CD4-positive, alpha-beta T cell treated with Interleukin-6 at 100 ng/mL for 8 hours (primary cell): ENCODE results near the gene RPL37A.

Source experiments
- DNase-seq: peaks from one replicate; pipeline ENCODE4 v3.0.0-alpha.2; 2020; ENCODE audit warnings: mixed read lengths, low spot score

The RPL37A gene

DNA sequence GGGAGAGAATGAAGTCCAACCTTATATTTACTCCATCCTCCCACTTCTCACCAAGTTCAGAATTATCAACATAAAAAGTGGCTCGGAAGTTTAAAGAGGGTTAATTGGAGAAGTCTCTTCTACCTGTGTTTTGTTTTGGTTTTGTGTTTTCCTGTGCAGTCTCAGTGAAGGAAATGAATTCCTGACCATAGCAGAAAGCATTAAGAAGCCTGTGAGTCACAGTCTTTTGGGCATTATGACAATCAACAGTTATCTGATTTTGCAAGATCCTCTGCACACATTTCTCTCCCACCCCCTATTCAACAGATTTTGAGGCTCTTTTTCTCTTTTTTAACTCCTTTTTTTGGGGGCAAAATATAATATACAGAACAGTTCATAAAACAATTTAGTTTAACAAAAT lies 8.6 kb upstream of the RPL37A start:
- DNase-seq, result no peak

DNA sequence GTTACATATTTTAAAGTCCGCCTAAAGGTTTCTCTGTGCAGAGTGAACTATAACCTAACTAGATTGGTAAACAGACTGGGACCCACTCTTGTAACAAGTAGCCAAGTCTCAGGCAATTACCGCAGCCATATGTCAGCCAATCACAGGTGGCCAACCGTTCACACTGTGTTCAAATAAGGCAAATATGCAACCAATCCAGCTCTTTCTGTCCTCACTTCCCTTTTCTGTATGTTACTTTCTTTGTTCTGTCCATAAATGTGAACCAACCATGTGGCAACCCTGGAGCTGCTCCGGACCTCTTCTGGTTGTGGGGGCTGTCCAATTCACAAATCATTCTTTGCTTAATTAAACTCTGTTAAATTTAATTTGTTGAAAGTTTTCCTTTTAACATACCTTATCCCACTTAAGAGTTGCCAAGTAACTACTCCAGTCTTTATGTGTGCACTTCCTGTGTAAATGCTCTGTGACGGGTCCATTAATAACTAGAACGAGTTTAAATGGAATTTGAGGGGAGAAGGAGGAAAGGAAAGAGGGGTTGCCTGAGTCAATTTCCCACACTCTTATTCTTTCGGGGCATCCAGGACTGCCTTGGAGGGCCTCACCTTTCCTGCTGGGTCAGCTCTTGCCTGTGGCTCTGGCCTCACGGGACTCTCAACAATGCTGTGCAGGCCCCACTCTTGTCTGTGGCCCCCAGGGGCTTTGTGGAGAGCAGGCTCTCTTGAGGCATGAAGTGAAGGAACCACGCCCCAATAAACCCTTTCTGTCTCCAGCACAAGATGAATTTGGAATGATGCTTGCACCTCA lies 6.6 kb upstream of the RPL37A start:
- DNase-seq, result no peak

- no peak for DNase-seq
These were observed 5.9 kb upstream of the RPL37A start for GRCh38 chr2:216492597-216493333.

DNA sequence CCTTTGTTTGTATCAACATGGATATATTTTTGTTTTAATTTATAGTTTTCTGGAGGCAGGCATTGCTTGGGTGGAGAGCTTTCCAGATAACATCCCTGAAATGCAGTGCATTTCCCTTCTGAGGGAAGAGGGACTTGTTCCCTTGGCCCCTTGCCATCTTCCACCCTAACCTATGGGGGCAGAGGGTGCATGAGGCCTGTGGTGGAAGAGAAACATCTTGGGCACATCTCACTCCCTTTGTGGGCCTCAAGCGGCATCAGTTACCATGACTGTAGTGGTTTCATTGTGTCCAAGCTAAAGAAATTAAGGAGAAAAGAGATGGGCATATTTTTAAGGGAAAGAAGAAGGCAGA lies 5.3 kb upstream of the RPL37A start:
- DNase-seq, result no peak

- no peak for DNase-seq
These were observed 3.0 kb upstream of the RPL37A start for GRCh38 chr2:216495656-216496055.

- no peak for DNase-seq
These were observed 1.1 kb upstream of the RPL37A start for GRCh38 chr2:216497382-216498069.

GRCh38 chr2:216498070-216498378 lies 620 bp upstream of the RPL37A start:
- no peak for DNase-seq

- no peak for DNase-seq
These were observed 1.1 kb downstream of the RPL37A start for GRCh38 chr2:216499641-216500218.

DNA sequence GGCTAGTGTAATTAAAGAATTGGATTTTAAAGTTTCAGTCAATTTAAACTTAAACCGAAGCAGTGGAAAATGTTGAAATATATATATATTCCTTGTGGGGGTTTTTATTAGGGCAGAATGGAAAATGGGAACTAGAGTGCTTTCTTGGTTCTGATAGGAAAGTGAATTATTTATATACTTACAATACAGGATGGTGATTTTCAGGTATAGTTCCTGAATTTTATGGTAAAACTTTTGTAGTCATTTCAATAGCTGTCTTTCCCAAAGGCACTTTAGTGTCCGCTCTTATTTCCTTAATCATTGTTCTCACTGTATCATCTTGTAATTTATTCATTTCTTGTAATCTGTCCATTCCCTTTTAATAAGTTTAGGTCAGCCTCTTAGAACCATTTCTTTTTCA lies 1.9 kb downstream of the RPL37A start:
- DNase-seq, result no peak

DNA sequence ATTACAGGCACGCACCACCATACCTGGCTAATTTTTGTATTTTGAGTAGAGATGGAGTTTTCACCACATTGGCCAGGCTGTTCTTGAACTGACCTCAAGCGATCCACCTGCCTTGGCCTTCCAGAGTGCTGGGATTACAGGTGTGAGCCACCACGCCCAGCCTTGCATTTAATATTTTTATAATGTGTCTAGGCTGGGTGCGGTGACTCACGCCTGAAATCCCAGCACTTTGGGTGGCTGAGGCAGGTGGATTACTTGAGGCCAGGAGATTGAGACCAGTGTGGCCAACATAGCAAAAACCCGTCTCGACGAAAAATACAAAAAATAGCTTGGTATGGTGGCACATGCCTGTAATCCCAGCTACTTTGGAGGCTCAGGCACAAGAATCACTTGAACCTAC lies 3.2 kb downstream of the RPL37A start:
- no peak for DNase-seq

- no peak for DNase-seq
These were observed 3.9 kb downstream of the RPL37A start for GRCh38 chr2:216502381-216503158.

DNA sequence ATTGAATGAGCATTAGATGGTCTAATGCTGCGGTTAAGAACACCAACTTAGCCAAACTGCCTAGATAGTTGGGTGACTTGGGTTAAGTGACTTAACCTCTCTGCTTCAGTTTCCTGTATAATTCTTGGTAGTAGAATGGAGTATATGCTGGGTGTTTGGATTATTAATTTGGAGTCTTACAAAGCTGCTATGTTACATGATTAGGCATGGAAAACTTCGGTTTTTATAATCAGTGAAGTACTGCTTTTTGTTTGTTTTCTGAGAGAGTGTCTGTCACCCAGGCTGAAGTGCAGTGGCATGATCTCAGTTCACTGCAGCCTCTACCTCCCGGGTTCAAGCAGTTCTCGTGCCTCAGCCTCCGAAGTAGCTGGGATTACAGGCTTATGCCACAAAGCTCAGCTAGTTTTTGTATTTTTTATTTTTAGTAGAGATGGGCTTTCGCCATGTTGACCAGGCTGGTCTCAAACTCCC lies 4.5 kb downstream of the RPL37A start:
- no peak for DNase-seq

- no peak for DNase-seq
These were observed 5.2 kb downstream of the RPL37A start for GRCh38 chr2:216503697-216504375.

DNA sequence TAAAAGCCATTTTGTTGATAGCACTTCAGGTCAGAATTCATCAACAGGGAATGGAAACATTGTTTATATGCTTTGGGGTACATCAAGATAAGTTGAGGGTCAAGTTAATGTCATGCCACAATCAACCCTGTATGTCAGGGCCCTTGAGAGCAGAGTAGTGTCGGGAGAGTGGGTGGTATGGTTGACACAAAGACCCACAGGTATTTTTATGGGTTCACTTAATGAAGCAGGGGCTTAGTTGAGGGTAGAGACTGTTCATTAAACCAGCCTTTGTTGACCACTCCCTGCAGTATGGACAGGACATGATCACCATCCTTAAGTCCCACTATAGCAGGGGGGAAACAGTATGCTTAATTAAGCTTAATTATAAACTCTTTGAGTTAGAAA lies 5.7 kb downstream of the RPL37A start:
- no peak for DNase-seq

GRCh38 chr2:216505133-216506106 lies 6.8 kb downstream of the RPL37A start:
- no peak for DNase-seq

DNA sequence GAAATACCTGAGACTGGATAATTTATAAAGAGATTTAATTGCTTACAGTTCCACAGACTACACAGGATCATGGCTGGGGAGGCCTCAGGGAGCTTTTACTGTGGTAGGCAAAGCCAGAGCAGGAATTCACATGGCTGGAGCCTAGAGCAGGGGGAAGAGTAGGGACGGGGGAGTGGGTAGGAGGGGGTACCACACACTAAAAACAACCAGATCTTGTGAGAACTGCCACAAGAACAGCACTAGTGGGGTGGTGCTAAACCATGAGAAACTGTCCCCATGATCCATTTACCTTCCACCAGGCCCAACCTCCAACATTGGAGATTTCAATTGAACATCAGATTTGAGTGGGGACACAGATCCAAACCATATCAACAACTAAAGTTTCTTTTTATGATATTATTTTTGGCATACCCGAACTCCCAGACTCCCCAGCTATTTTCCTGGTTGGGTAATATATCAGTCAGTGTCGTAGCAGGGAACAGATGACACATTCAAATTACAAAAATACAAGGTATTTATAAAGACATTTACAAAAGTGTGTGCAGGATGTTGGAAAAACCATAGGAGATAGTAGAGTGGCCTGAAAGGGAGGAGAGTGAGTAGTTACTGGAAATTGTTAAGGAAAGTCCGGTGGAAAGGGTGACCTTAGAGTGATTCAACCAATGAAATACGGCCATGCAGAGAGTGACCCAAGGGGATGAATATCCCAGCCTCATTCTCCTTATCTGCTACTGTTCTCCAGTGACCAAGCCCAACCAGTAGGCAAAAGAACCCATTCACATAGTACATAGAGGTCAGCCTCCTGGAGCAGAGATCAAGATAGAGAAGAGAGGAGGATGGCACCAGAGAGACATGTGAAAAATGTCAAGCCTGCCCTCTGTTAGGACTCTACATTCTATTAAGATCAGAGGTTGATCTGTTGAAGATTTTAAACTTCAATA lies 8.8 kb downstream of the RPL37A start:
- DNase-seq, result no peak

GRCh38 chr2:216508229-216508628 lies 9.6 kb downstream of the RPL37A start:
- DNase-seq, result no peak

DNA sequence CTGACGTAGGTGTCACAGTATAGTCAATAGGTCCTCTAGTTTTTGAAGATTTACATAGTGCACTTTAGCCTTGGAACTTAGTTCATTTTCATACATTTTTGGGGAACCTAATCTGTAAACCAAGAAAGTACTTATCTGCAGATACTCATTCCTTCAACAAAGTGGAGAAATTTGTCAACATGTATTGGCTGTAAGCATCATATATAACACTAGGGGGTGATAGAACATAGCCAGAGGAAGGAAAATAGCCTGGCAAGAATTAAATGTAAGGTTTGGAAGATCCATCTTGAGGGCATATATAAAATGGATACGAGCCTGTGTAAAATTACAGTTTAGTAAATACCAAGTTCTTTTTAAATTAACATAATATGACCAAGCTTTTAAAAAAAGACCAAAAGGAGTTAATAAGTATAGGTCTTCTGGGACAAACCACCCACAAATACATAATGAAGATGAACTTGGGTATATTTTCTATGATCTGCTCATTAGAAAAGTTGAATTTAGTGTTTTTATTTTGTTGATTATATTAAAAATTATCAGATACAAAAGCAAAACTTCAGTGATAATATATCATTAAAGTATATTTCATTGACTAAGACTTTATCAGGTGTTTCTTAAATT lies 18.2 kb downstream of the RPL37A start:
- DNase-seq, result no peak
